ENCODE results near the gene KCNC4. TPM values are rescaled to one million over a fixed set of nuclear protein-coding genes. Genes with fewer than 3 reads are reported as not detected.

The KCNC4 gene
- total RNA-seq, 6 experiments from 2014 or later = 0.37 to 4.4 (median 1.7) TPM

DNA sequence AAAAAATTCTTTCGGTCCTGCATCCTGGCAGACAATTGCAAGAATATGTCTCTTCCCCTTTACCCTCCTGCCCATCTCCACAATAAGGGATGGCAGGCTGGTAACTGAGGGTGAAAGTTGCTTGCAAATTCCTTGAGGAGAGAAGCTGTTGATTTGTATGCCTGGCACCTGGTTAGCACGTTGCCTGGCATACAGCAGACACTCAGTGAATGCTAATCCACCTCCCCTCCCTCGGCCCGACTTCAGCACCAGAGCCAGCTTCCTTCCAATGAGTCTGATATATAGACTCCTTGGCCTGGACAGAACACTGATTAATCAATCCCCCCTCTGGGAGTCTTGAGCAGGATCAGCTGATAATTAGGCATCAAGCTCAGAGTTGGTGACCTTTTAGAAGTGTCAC is 39.1 kb downstream of the KCNC4 start:
- no peaks in the 10 kb centered on the region for H3K27me3 ChIP-seq
- no peak overlapping the region for H3K27ac ChIP-seq
- ATAC-seq (no peak), DNase-seq (no peak)
- no peaks in the 10 kb centered on the region for H3K9me3 ChIP-seq
- H3K4me1 ChIP-seq = no peaks in the 10 kb centered on the region
- TF ChIP-seq, protein P1, sequence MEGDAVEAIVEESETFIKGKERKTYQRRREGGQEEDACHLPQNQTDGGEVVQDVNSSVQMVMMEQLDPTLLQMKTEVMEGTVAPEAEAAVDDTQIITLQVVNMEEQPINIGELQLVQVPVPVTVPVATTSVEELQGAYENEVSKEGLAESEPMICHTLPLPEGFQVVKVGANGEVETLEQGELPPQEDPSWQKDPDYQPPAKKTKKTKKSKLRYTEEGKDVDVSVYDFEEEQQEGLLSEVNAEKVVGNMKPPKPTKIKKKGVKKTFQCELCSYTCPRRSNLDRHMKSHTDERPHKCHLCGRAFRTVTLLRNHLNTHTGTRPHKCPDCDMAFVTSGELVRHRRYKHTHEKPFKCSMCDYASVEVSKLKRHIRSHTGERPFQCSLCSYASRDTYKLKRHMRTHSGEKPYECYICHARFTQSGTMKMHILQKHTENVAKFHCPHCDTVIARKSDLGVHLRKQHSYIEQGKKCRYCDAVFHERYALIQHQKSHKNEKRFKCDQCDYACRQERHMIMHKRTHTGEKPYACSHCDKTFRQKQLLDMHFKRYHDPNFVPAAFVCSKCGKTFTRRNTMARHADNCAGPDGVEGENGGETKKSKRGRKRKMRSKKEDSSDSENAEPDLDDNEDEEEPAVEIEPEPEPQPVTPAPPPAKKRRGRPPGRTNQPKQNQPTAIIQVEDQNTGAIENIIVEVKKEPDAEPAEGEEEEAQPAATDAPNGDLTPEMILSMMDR (IDR thresholded peaks at IDR 0.05) = no peak
- intact Hi-C loops (cut with DNase I) = no loop called here
- no peaks in the 10 kb centered on the region for H3K36me3 ChIP-seq
- no peak overlapping the region for H3K4me3 ChIP-seq
- WGBS (ENCODE audit: insufficient coverage, low coverage, low lambda C conversion rate, missing lambda C conversion rate) = 71% methylated on average over 4 of the region's 4 CpGs

DNA sequence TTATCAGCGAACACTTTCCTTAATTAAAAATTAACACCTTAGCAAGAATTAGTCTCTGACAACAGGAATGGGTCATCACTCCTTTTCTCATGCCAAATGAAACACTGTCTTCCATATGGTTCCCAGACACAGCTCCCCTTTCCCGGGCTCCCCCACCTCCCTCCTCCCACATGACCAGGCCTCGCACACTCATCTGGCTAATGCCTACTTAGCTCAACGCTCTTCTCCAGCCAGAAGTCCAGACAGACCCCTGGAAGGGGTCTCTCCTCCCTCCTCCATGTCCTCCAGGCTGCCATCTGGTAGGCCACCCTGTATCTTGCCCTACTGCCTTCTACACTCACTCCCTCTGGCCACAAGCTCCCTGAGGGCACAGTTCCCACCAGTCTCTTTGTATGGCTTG is 39.9 kb downstream of the KCNC4 start:
- ATAC-seq = no peak
- H3K9me3 ChIP-seq = no peaks in the 10 kb centered on the region
- no peaks in the 10 kb centered on the region for H3K4me1 ChIP-seq
- WGBS (ENCODE audit: insufficient coverage, low coverage, low lambda C conversion rate, missing lambda C conversion rate) = 81% methylated on average over 4 of the region's 4 CpGs
- no peaks in the 10 kb centered on the region for H3K27me3 ChIP-seq
- intact Hi-C loops (cut with DNase I) = no loop called here
- TF ChIP-seq, protein P1 (IDR thresholded peaks at IDR 0.05) = no peak
- no peak for TF ChIP-seq POLR2A (IDR thresholded peaks at IDR 0.05)
- no peak overlapping the region for H3K27ac ChIP-seq
- no peak for DNase-seq
- H3K36me3 ChIP-seq = no peaks in the 10 kb centered on the region
- H3K4me3 ChIP-seq = no peak overlapping the region

DNA sequence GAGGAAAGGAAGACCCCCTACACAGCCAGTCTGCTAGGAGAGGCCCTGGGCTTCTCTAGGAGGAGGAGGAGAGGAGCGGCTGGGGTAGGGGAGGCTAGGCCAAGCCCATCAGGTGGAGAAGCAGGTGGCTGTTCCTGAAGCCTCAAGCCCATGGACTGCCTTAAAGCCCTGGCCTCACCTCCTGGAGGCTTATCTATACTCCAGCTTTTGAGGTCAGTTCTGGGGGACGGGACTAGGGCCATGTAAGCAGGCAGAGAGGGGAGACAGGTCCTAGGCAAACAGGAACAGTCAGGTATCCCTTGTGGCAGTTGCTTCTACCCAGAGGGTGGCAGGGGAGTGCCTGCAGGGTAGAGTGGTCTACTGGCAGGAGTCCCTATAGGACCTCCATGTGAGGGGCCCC is 40.6 kb downstream of the KCNC4 start:
- ATAC-seq = no peak
- Histone ChIP-seq H3K27ac (no peak overlapping the region), H3K9me3 (no peaks in the 10 kb centered on the region), H3K27me3 (no peaks in the 10 kb centered on the region), H3K36me3 (no peaks in the 10 kb centered on the region), H3K4me3 (no peak overlapping the region), H3K4me1 (no peaks in the 10 kb centered on the region)
- TF ChIP-seq POLR2A (IDR thresholded peaks at IDR 0.05) = no peak
- TF ChIP-seq, protein P1 (IDR thresholded peaks at IDR 0.05) = no peak
- WGBS (ENCODE audit: insufficient coverage, low coverage, low lambda C conversion rate, missing lambda C conversion rate) = 67% methylated on average over 1 of the region's 2 CpGs
- DNase-seq = no peak
- intact Hi-C loops (cut with DNase I) = no loop called here

DNA sequence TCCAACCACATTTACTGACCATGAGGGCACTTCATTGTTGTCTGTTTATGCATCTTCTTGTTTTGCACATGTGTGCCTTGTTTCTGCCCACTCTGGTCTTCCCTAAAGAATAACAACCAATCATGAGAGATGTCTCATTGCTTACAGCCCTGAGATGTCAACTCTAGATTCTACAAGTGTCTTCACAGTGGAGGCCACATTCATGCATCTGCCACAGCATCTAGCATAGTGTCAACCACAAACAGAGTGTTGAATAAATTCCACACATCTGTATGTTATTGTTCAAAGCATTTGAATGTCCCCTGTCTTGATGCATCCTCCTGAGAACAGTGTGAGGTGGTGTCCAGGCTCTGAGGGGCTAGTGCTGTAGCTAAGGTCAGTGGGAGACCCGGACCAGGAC is 43.1 kb downstream of the KCNC4 start:
- no peak for DNase-seq
- H3K4me1 ChIP-seq = no peaks in the 10 kb centered on the region
- no peaks in the 10 kb centered on the region for H3K9me3 ChIP-seq
- H3K27me3 ChIP-seq = no peaks in the 10 kb centered on the region
- no peak for ATAC-seq
- H3K27ac ChIP-seq = no peak overlapping the region
- no peak for TF ChIP-seq POLR2A (IDR thresholded peaks at IDR 0.05)
- TF ChIP-seq, protein P1 (IDR thresholded peaks at IDR 0.05) = no peak
- WGBS (ENCODE audit: insufficient coverage, low coverage, low lambda C conversion rate, missing lambda C conversion rate) = no CpG with 5 or more reads among the region's 1 CpG
- H3K36me3 ChIP-seq = no peaks in the 10 kb centered on the region
- no peak overlapping the region for H3K4me3 ChIP-seq
- intact Hi-C loops (cut with DNase I) = no loop called here

All from right lobe of liver (tissue), 6 donors.